H1 (cell line): ENCODE measurements around the gene ELAVL2. TPM values are rescaled to one million over a fixed set of nuclear protein-coding genes. Genes with fewer than 3 reads are reported as not detected.

Experiments used
- CTCF ChIA-PET: fragments of 300-600 bp; sonication (Branson Sonifier 250); formaldehyde crosslinking; loops from one replicate; lab custom pipeline; 2021; ENCODE audit not compliant: partially characterized antibody; lab: Charles Lee
- POLR2A ChIA-PET: fragments of 300-600 bp; sonication (Branson Sonifier 250); formaldehyde crosslinking; loops from one replicate; lab custom pipeline; 2021; ENCODE audit warnings: inconsistent platforms; ENCODE audit not compliant: partially characterized antibody; lab: Charles Lee
- DNase-seq, 2 experiments: peaks; one replicate each; pipeline versions ENCODE4 v3.0.0 to v3.0.0-alpha.2; 2010 to 2022; ENCODE audit warnings: low spot score in 2 of 2, low read depth in 1 of 2, mixed read lengths in 1 of 2
- FAIRE-seq: peaks from 2 replicates; lab custom pipeline; 2011; peaks lifted over from hg19 to GRCh38; lab: Jason Lieb, UNC
- H2AFZ ChIP-seq: 2 replicates; pipeline ENCODE4 v1.8.1; 2012; ENCODE audit warnings: low read length, inconsistent platforms
- H2AK5ac ChIP-seq: 2 replicates; pipeline ENCODE4 v1.6.1; 2013; ENCODE audit warnings: low read depth, low read length
- H2BK120ac ChIP-seq: replicated peaks from 2 replicates; pipeline ENCODE3; 2013; ENCODE audit warnings: low read depth, low read length, inconsistent platforms
- H2BK12ac ChIP-seq: 2 replicates; pipeline ENCODE4 v1.6.1; 2013; ENCODE audit warnings: low read depth, low read length
- H2BK15ac ChIP-seq: 2 replicates; pipeline ENCODE4 v1.6.1; 2013; ENCODE audit warnings: low read length
- H2BK20ac ChIP-seq: 2 replicates; pipeline ENCODE4 v1.6.1; 2013; ENCODE audit warnings: low read length
- H2BK5ac ChIP-seq: 2 replicates; pipeline ENCODE4 v1.6.1; 2013; ENCODE audit warnings: low read depth, low read length
- H3K14ac ChIP-seq: 2 replicates; pipeline ENCODE4 v1.6.1; 2013; ENCODE audit warnings: inconsistent platforms; ENCODE audit not compliant: insufficient read length
- H3K18ac ChIP-seq: 2 replicates; pipeline ENCODE4 v1.6.1; 2013; ENCODE audit warnings: low read length; ENCODE audit errors: extremely low read depth
- H3K23ac ChIP-seq: 2 replicates; pipeline ENCODE4 v1.6.1; 2013; ENCODE audit warnings: inconsistent platforms; ENCODE audit not compliant: insufficient read length
- H3K23me2 ChIP-seq: 2 replicates; pipeline ENCODE4 v1.6.1; 2013; ENCODE audit warnings: low read depth, low read length
- H3K27ac ChIP-seq: 2 replicates; pipeline ENCODE4 v1.6.1; 2011; ENCODE audit warnings: low read depth, low read length, inconsistent platforms
- H3K27me3 ChIP-seq, 4 experiments: replicated peaks in 1 of 4; 1 replicate in 1 of 4; 2 replicates in 3 of 4; pipeline versions ENCODE4 v1.6.1 to v1.8.1; 2011 to 2013; ENCODE audit warnings: low read length in 3 of 4, mild to moderate bottlenecking in 3 of 4, inconsistent platforms in 2 of 4, mixed read lengths in 2 of 4, moderate library complexity in 1 of 4; ENCODE audit not compliant: control insufficient read depth in 3 of 4, insufficient read depth in 3 of 4; ENCODE audit errors: extremely low read depth in 1 of 4
- H3K36me3 ChIP-seq, 4 experiments: 2 replicates each; pipeline versions ENCODE4 v1.6.1 to v1.8.1; 2011 to 2013; ENCODE audit warnings: mild to moderate bottlenecking in 4 of 4, low read length in 3 of 4, moderate library complexity in 2 of 4, control low read depth in 1 of 4, inconsistent platforms in 1 of 4; ENCODE audit not compliant: insufficient read depth in 4 of 4, control insufficient read depth in 2 of 4
- H3K4ac ChIP-seq: replicated peaks from 2 replicates; pipeline ENCODE3; 2013; ENCODE audit warnings: low read length, low read depth, mixed read lengths, inconsistent platforms; ENCODE audit not compliant: insufficient read length
- H3K4me1 ChIP-seq, 4 experiments: replicated peaks in 1 of 4; 1 replicate in 1 of 4; 2 replicates in 3 of 4; pipeline versions ENCODE4 v1.6.1 to v1.8.1; 2011 to 2013; ENCODE audit warnings: low read length in 3 of 4, inconsistent platforms in 2 of 4, mixed read lengths in 1 of 4; ENCODE audit not compliant: insufficient read depth in 4 of 4, control insufficient read depth in 3 of 4
- H3K4me2 ChIP-seq, 2 experiments: 2 replicates each; pipeline versions ENCODE4 v1.6.1 to v1.8.1; 2011 to 2013; ENCODE audit warnings: low read depth in 2 of 2, low read length in 2 of 2, control low read depth in 1 of 2, inconsistent platforms in 1 of 2, mild to moderate bottlenecking in 1 of 2; ENCODE audit not compliant: insufficient read depth in 1 of 2
- H3K4me3 ChIP-seq, 4 experiments: fragments of 200-600, 300-600 bp in 1 of 4; sonication (generic), shearing (Covaris generic), sonication (Bioruptor Twin) in 1 of 4; 2 replicates each; pipeline versions ENCODE4 v1.5.1 to v1.8.1; 2011 to 2016; ENCODE audit warnings: low read length in 4 of 4, low read depth in 3 of 4, control low read depth in 2 of 4, inconsistent platforms in 2 of 4, mild to moderate bottlenecking in 2 of 4, mixed read lengths in 1 of 4, moderate library complexity in 1 of 4; ENCODE audit not compliant: insufficient read depth in 2 of 4; ENCODE audit errors: extremely low read depth in 1 of 4
- H3K56ac ChIP-seq: replicated peaks from 2 replicates; pipeline ENCODE3; 2013; ENCODE audit warnings: low read depth, mild to moderate bottlenecking, mixed read lengths, low read length, inconsistent platforms; ENCODE audit not compliant: insufficient read length
- H3K79me1 ChIP-seq: 2 replicates; pipeline ENCODE4 v1.6.1; 2013; ENCODE audit warnings: low read depth, low read length, control low read depth
- H3K79me2 ChIP-seq, 2 experiments: 2 replicates each; pipeline versions ENCODE4 v1.6.1 to v1.8.1; 2012 to 2013; ENCODE audit warnings: low read length in 2 of 2, mild to moderate bottlenecking in 2 of 2, inconsistent platforms in 1 of 2; ENCODE audit not compliant: insufficient read depth in 2 of 2, control insufficient read depth in 1 of 2
- H3K9ac ChIP-seq, 4 experiments: replicated peaks in 1 of 4; 1 replicate in 1 of 4; 2 replicates in 3 of 4; pipeline versions ENCODE4 v1.6.1 to v1.8.1; 2011 to 2013; ENCODE audit warnings: low read depth in 3 of 4, low read length in 3 of 4, control low read depth in 2 of 4, mild to moderate bottlenecking in 2 of 4, moderate library complexity in 2 of 4, inconsistent platforms in 1 of 4; ENCODE audit errors: extremely low read depth in 1 of 4
- H3K9me3 ChIP-seq, 2 experiments: 2 replicates each; pipeline versions ENCODE4 v1.6.1 to v1.8.1; 2012 to 2013; ENCODE audit warnings: mild to moderate bottlenecking in 2 of 2, moderate library complexity in 2 of 2, control low read depth in 1 of 2, inconsistent platforms in 1 of 2, low read depth in 1 of 2, low read length in 1 of 2, mixed read lengths in 1 of 2; ENCODE audit not compliant: insufficient read depth in 2 of 2
- H4K20me1 ChIP-seq, 2 experiments: replicated peaks in 1 of 2; 2 replicates each; pipeline versions ENCODE3 to v1.8.1; 2011 to 2013; ENCODE audit warnings: inconsistent platforms in 2 of 2, low read length in 2 of 2, mild to moderate bottlenecking in 1 of 2; ENCODE audit not compliant: insufficient read depth in 2 of 2, control insufficient read depth in 1 of 2
- H4K5ac ChIP-seq: 2 replicates; pipeline ENCODE4 v1.6.1; 2013; ENCODE audit warnings: low read length, low read depth, mixed read lengths, inconsistent platforms; ENCODE audit not compliant: insufficient read length
- H4K8ac ChIP-seq: 2 replicates; pipeline ENCODE4 v1.8.0; 2013; ENCODE audit warnings: mild to moderate bottlenecking, moderate library complexity, low read length, inconsistent platforms; ENCODE audit not compliant: insufficient read depth; ENCODE audit errors: extremely low read depth
- H4K91ac ChIP-seq: replicated peaks from 2 replicates; pipeline ENCODE3; 2013; ENCODE audit warnings: low read length, mixed read lengths, inconsistent platforms; ENCODE audit not compliant: insufficient read length
- FOSL1 ChIP-seq: IDR thresholded peaks from 2 replicates; pipeline ENCODE4 v1.6.1; 2011; ENCODE audit warnings: mild to moderate bottlenecking, low read depth, low read length, moderate library complexity; ENCODE audit not compliant: insufficient read depth
- SAP30 ChIP-seq: fragments of 300-600 bp; sonication (generic); IDR thresholded peaks from 2 replicates; pipeline ENCODE4 v1.7.1; 2012; ENCODE audit warnings: low read length, moderate library complexity, mild to moderate bottlenecking, inconsistent platforms; ENCODE audit not compliant: insufficient read depth, insufficient replicate concordance
- WGBS, 2 experiments: shearing (Covaris generic) in 1 of 2; methylation state at CpG; one replicate each; pipeline versions ENCODE4 v1.1.6 to v1.1.7; 2013 to 2015; ENCODE audit warnings: low lambda C conversion rate in 2 of 2, mixed read lengths in 2 of 2, inconsistent platforms in 1 of 2, low coverage in 1 of 2, missing lambda C conversion rate in 1 of 2; ENCODE audit not compliant: insufficient replicate concordance in 2 of 2, insufficient coverage in 1 of 2, insufficient read length in 1 of 2; ENCODE audit errors: extremely low coverage in 1 of 2, missing lambda C conversion rate in 1 of 2; 5-methylcytosine and 5-hydroxymethylcytosine counted together
- polyA plus RNA-seq, 7 experiments: library from polyadenylated mRNA; depleted of rRNA in 3 of 7; stranded (reverse) in 5 of 7; unstranded in 2 of 7; fragments of >200 nt in 5 of 7; fragments of 200-250 nt in 2 of 7; gene quantifications; 1 replicate in 5 of 7; 2 replicates in 1 of 7; 4 replicates in 1 of 7; pipeline versions ENCODE4 v1.2.1 to v1.2.3, GENCODE V29; 2011 to 2013; ENCODE audit warnings: missing spikeins in 2 of 7, mixed read lengths in 2 of 7
- total RNA-seq: library from RNA; stranded (reverse); fragmentation: NEBNext Ultra II Directional; extraction: Animal tissue kit (Norgen Biotek cat#: 25700); gene quantifications from 2 replicates; pipeline ENCODE4 v1.2.1, GENCODE V29; 2021

Gene ELAVL2
- total and polyA plus RNA-seq, 2 of the 8 experiments (the other 6 are each of a cell fraction or from before 2014, with no cell fraction given): 4.9 to 21.9 TPM

GRCh38 chr9:23663125-23663524 is 162.9 kb downstream of the ELAVL2 start:
- ChIA-PET POLR2A (no interaction called here), CTCF (interaction anchor here (0.9 kb wide), 1 partner anchor 75 kb away, joined by 3 read pairs; no protein-coding TSS in a partner anchor)
- WGBS, 2 experiments: 94% methylated on average over 2 of the region's 2 CpGs; no CpG with 5 or more reads in 1 of the 2 experiments
- H4K8ac ChIP-seq: no peak overlapping the region
- no peak for FAIRE-seq
- H2AK5ac ChIP-seq: no peak overlapping the region
- no peak overlapping the region for H3K14ac ChIP-seq
- H4K20me1 ChIP-seq: no peaks in the 10 kb centered on the region
- H2BK5ac ChIP-seq: no peak overlapping the region
- H4K5ac ChIP-seq: no peak overlapping the region
- no peaks in the 10 kb centered on the region for H3K23me2 ChIP-seq
- H3K18ac ChIP-seq: no peak overlapping the region
- H3K4me2 ChIP-seq: no peak overlapping the region
- no peak for DNase-seq
- no peak overlapping the region for H2BK120ac ChIP-seq
- H3K36me3 ChIP-seq: peaks cover 0 to 30% (median 6%) of the 10 kb centered on the region in 4 experiments; a peak in 6 of 8 replicates
- no peak overlapping the region for H3K27ac ChIP-seq
- H3K27me3 ChIP-seq: no peaks in the 10 kb centered on the region
- H3K9ac ChIP-seq: no peak overlapping the region
- no peaks in the 10 kb centered on the region for H3K9me3 ChIP-seq
- H3K23ac ChIP-seq: no peak overlapping the region
- no peak overlapping the region for H3K56ac ChIP-seq
- H2AFZ ChIP-seq: no peak overlapping the region
- peaks cover 0 to 9% (median 6%) of the 10 kb centered on the region in 4 experiments; a peak in 5 of 7 replicates for H3K4me1 ChIP-seq
- H2BK15ac ChIP-seq: no peak overlapping the region
- no peaks in the 10 kb centered on the region for H3K79me2 ChIP-seq
- H2BK12ac ChIP-seq: no peak overlapping the region
- H3K79me1 ChIP-seq: no peaks in the 10 kb centered on the region; the same call in 1 of the 2 replicates
- H3K4ac ChIP-seq: no peak overlapping the region
- H4K91ac ChIP-seq: no peak overlapping the region
- H3K4me3 ChIP-seq: no peak overlapping the region
- no peak overlapping the region for H2BK20ac ChIP-seq
- no peak for TF ChIP-seq SAP30
- no peak for TF ChIP-seq FOSL1
